ENCODE measurements around the gene HACD1. TPM values are rescaled to one million over a fixed set of nuclear protein-coding genes. Genes with fewer than 3 reads are reported as not detected.

The HACD1 gene
- polyA plus RNA-seq, 1 donor from 2014 or later: 23.0 TPM

DNA sequence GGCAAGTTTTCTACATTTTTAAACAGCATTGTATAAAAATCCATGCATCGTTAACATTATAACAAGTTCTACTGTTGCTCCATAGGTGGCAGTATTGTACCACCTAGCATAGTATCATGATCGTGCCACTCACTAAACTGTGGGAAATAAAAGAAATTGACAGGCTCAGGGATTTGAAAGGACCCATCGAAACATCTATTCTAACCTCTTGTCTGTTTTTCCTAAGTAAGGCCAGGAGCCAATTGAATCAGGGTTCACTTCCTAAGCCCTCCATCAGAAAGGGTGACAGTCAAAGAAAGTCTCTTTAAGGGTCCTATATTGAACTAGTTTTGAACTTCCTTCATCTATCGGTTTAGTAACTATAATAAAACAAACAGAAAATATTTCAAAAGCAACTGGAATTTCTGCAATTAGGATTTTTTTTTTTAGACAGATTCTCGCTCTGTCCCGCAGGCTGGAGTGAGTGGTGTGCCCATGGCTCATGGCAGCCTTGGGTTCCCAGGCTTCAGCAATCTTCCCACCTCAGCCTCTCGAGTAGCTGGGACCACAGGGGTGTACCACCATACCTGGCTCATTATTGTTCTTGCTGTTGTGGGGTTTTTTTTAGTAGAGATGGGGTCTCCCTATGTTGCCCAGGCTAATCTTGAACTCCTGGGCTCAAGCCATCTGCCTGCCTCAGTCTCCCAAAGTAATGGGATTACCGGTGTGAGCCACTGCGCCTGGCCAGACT is 9.4 kb downstream of the HACD1 start:
- no peaks in the 10 kb centered on the region for H3F3A ChIP-seq (ENCODE audit: insufficient read depth, low read length, poor library complexity, severe bottlenecking)
- no peaks in the 10 kb centered on the region for H3K27me3 ChIP-seq (ENCODE audit: insufficient read depth, low read depth, low read length)
- H3K4me2 ChIP-seq (ENCODE audit: low read length): no peak overlapping the region
- no peaks in the 10 kb centered on the region for H3K79me2 ChIP-seq (replicated peaks; ENCODE audit: insufficient read depth, low read length)
- H3K36me3 ChIP-seq (ENCODE audit: insufficient read depth, low read length): no peaks in the 10 kb centered on the region
- no peak overlapping the region for H3K9ac ChIP-seq (ENCODE audit: low read length)
- no peak overlapping the region for H3K27ac ChIP-seq (ENCODE audit: low read length)
- TF ChIP-seq SMC3 (conservative IDR thresholded peaks at IDR 0.05; ENCODE audit: poor library complexity): peak; percentile 83
- TF ChIP-seq, protein P1, sequence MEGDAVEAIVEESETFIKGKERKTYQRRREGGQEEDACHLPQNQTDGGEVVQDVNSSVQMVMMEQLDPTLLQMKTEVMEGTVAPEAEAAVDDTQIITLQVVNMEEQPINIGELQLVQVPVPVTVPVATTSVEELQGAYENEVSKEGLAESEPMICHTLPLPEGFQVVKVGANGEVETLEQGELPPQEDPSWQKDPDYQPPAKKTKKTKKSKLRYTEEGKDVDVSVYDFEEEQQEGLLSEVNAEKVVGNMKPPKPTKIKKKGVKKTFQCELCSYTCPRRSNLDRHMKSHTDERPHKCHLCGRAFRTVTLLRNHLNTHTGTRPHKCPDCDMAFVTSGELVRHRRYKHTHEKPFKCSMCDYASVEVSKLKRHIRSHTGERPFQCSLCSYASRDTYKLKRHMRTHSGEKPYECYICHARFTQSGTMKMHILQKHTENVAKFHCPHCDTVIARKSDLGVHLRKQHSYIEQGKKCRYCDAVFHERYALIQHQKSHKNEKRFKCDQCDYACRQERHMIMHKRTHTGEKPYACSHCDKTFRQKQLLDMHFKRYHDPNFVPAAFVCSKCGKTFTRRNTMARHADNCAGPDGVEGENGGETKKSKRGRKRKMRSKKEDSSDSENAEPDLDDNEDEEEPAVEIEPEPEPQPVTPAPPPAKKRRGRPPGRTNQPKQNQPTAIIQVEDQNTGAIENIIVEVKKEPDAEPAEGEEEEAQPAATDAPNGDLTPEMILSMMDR (IDR thresholded peaks at IDR 0.05; ENCODE audit: poor library complexity, severe bottlenecking): peak; percentile 93
- no peak for TF ChIP-seq EZH2 (IDR thresholded peaks at IDR 0.05; ENCODE audit: borderline replicate concordance, insufficient read depth, low read length, poor library complexity, severe bottlenecking)
- peak; percentile 94 for TF ChIP-seq RAD21 (conservative IDR thresholded peaks at IDR 0.05)
- no peak overlapping the region for H3K4me3 ChIP-seq (ENCODE audit: low read length)
- H3K9me3 ChIP-seq (ENCODE audit: low read length): no peaks in the 10 kb centered on the region
- H2AFZ ChIP-seq (ENCODE audit: low read depth, low read length): no peak overlapping the region
- no peaks in the 10 kb centered on the region for H3K9me2 ChIP-seq (ENCODE audit: insufficient read depth, low read length)
- no peaks in the 10 kb centered on the region for H4K20me1 ChIP-seq (ENCODE audit: insufficient read depth)

DNA sequence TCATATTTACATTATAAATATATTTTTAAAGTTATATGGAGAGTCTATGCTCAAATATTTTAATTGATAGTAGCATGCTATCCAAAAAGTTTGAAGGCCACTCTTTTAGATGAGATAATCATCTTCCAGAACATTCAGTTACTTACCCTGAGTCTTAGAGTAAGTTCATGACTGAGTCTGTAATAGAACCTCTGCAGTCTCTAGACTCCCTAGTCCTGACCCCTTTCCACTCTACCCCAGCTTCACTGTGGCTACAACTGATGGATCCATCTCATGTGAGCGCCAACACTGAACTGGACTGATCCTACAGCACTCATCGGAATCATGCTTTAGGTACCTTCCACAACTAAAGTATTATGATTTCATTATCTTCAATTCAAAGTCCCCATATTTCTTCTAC is 10.1 kb downstream of the HACD1 start:
- H3K36me3 ChIP-seq (ENCODE audit: insufficient read depth, low read length): no peaks in the 10 kb centered on the region
- H3K9ac ChIP-seq (ENCODE audit: low read length): no peak overlapping the region
- H3K4me2 ChIP-seq (ENCODE audit: low read length): no peak overlapping the region
- H3K9me2 ChIP-seq (ENCODE audit: insufficient read depth, low read length): no peaks in the 10 kb centered on the region
- H3K79me2 ChIP-seq (replicated peaks; ENCODE audit: insufficient read depth, low read length): no peaks in the 10 kb centered on the region
- TF ChIP-seq, protein P1 (IDR thresholded peaks at IDR 0.05; ENCODE audit: poor library complexity, severe bottlenecking): no peak
- no peak for TF ChIP-seq SMC3 (conservative IDR thresholded peaks at IDR 0.05; ENCODE audit: poor library complexity)
- no peak for TF ChIP-seq EZH2 (IDR thresholded peaks at IDR 0.05; ENCODE audit: borderline replicate concordance, insufficient read depth, low read length, poor library complexity, severe bottlenecking)
- TF ChIP-seq, protein P2, sequence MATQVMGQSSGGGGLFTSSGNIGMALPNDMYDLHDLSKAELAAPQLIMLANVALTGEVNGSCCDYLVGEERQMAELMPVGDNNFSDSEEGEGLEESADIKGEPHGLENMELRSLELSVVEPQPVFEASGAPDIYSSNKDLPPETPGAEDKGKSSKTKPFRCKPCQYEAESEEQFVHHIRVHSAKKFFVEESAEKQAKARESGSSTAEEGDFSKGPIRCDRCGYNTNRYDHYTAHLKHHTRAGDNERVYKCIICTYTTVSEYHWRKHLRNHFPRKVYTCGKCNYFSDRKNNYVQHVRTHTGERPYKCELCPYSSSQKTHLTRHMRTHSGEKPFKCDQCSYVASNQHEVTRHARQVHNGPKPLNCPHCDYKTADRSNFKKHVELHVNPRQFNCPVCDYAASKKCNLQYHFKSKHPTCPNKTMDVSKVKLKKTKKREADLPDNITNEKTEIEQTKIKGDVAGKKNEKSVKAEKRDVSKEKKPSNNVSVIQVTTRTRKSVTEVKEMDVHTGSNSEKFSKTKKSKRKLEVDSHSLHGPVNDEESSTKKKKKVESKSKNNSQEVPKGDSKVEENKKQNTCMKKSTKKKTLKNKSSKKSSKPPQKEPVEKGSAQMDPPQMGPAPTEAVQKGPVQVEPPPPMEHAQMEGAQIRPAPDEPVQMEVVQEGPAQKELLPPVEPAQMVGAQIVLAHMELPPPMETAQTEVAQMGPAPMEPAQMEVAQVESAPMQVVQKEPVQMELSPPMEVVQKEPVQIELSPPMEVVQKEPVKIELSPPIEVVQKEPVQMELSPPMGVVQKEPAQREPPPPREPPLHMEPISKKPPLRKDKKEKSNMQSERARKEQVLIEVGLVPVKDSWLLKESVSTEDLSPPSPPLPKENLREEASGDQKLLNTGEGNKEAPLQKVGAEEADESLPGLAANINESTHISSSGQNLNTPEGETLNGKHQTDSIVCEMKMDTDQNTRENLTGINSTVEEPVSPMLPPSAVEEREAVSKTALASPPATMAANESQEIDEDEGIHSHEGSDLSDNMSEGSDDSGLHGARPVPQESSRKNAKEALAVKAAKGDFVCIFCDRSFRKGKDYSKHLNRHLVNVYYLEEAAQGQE (IDR thresholded peaks at IDR 0.05; ENCODE audit: borderline replicate concordance): no peak
- TF ChIP-seq MXI1 (conservative IDR thresholded peaks at IDR 0.05; ENCODE audit: poor library complexity, severe bottlenecking): no peak
- TF ChIP-seq EP300 (conservative IDR thresholded peaks at IDR 0.05; ENCODE audit: poor library complexity, severe bottlenecking): no peak
- TF ChIP-seq TAF1 (IDR thresholded peaks at IDR 0.05; ENCODE audit: low read depth): no peak
- no peak for TF ChIP-seq POLR2AphosphoS5 (IDR thresholded peaks at IDR 0.05)
- TF ChIP-seq RAD21 (conservative IDR thresholded peaks at IDR 0.05): no peak
- H3K9me3 ChIP-seq (ENCODE audit: low read length): no peaks in the 10 kb centered on the region
- H3F3A ChIP-seq (ENCODE audit: insufficient read depth, low read length, poor library complexity, severe bottlenecking): no peaks in the 10 kb centered on the region
- no peaks in the 10 kb centered on the region for H3K27me3 ChIP-seq (ENCODE audit: insufficient read depth, low read depth, low read length)
- no peaks in the 10 kb centered on the region for H4K20me1 ChIP-seq (ENCODE audit: insufficient read depth)
- H3K27ac ChIP-seq (ENCODE audit: low read length): no peak overlapping the region
- H2AFZ ChIP-seq (ENCODE audit: low read depth, low read length): no peak overlapping the region
- H3K4me3 ChIP-seq (ENCODE audit: low read length): no peak overlapping the region
